ENCODE measurements around the gene POLN. TPM values are rescaled to one million over a fixed set of nuclear protein-coding genes. Genes with fewer than 3 reads are reported as not detected.
"Not testable (repeated sequence)": the region's sequence is repeated elsewhere in the genome, so short reads cannot be mapped to it uniquely, and the experiment has no call there.

The POLN gene
- total RNA-seq, 1 experiment from 2014 or later, result 0.50 TPM

DNA sequence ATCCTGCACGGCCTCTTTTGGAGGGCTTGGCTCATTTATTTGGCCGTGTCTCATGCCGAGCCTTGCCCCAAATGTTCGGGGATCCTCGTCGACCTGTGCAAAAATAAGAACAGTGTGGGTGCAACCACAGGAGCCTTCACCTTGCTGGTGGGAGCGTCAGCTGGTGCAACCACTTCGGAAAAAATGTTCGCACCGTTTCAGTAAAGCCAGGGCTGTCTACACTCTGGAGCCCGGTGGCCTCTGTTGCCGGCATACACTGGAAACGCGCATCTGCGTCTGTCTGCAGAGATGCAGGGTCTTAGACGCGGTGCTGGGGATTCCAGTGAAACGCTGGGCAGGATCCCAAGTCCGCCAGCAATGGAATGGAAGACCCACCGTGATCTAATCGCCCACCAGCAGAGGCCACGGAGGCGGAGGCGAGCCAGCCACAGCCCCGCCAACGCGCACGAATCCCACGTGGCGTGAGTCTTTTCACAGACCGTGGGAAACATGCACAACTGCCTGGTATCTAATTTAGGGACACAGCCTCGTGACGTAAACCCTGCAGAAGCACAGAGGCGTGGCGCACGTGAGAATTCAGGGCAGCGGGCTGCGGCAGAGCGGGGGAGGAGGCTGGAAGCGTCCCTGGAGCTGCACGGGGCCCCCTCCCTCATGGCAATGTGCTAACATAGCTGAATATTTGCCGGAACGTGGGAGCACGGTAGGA, 33.8 kb upstream of the POLN start:
- no peak for DNase-seq (ENCODE audit: extremely low read depth, low read depth)

DNA sequence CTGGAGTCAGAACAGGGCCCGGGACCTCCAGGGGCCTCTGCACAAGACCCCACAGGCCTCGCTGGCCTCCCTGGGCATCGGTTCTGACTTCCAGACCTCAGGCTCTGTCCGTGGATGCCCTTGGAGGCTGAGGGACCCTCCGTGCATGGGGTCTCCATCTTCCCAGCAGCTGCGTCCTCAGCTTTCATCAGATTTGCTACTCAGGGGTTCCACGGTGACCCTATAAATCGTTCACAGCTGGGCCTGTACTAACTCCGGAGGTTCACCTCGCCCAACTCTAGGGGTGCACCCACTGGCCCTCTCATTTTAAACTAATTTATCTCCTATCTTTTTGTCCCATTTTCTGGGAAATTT, 33.1 kb upstream of the POLN start:
- DNase-seq (ENCODE audit: extremely low read depth, low read depth), result not testable (repeated sequence)

DNA sequence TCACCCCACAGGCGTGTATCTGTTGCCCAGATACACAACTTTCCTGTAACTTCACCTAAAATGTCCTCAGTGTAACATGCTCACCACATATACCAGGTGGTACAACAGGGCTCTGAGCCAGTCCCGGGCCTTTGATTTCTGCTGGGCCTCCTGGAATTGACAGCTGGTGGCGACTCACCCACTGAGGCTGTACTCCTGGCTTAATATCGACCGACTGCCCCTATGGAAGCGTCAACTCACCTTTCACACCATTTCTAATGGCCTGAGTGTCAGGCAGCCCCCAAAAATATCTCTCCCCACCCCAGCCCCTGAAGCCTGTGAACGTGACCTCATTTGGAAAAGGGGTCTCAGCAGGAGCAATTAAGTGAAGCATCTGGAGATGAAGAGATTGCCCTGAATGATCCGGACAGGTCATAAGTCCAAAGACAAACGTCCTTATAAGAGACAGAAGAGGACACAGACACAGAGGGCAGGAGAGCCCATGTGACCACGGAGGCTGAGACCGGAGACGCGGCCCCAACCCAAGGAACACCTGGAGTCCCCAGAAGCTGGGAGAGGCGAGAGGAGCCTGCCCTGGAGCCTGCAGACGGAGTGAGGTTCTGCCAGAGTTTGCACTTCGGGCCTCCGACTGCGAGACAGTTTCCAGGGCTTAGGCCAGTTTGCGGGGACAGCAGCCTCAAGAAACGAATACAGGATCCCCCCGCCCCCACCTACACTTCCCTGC, 32.6 kb upstream of the POLN start:
- no peak for DNase-seq (ENCODE audit: extremely low read depth, low read depth)

DNA sequence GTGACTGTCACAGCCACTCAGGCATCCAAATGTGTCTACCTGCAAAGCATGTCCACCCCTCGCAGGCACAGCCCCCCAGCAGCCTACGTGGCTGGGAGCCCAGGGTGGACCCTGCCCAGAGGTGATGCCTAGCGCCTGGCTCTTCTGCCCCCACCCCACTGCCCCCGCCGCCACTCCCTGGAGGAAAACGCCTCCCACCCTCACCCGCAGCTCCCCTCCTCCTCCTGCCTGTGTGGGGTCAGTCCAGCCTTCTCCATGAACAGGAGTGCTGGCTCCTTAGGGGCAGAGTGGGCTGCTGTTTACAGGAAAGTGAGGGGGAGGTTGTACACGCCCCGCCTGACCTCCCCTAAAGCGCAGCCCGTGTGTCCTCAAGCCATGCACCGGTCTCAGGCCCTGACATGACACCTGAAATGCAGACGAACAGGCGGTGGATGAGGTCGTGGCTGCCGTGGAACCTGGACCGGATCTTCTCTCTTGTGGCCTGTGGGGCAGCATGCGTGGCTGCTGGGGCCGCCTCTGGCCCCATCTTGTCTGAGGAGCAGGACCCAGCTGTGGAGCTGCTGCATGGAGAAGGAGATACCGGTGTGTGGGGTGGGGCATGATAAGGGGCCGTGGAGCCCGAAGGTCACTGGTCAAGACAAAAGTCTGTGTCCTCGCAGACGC, 31.9 kb upstream of the POLN start:
- DNase-seq (ENCODE audit: extremely low read depth, low read depth), result no peak

DNA sequence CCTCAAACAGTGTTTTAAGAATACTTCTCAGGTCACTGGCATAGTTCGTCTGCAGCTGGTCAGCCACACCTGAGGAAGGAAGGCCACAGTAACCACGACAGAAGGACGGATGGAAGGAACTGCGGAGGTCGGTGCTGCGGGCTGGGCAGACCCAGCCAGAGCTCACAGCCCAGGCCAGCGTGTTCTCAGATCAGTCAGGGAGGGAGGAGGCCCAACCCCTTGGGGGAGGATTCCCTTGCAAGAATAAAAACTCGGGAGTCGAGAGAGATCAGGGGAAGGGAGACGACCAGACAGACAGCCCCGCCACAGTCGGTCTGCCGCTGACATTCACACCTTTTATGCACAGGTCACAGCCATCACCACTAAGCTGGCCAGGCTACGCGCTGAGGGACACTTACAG, 31.3 kb upstream of the POLN start:
- DNase-seq (ENCODE audit: extremely low read depth, low read depth), result no peak

DNA sequence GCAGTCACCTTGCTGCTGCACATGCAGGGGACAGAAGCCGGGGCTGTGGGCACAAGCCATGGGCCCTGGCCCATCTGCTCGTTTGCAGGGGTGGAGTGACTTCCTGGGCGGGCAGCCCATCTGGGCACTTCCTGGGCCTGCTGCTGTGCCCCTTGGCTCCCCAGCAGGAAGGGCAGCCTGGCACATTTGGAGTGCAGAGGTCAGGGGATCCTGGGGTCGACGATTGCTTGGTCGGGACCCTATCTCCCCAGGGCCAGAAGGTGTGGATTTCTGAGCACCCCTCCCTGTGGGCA, 30.9 kb upstream of the POLN start:
- DNase-seq (ENCODE audit: extremely low read depth, low read depth), result no peak

- DNase-seq (ENCODE audit: extremely low read depth, low read depth), result no peak
Observed at GRCh38 chr4:2272026-2272827, 30.3 kb upstream of the POLN start.

DNA sequence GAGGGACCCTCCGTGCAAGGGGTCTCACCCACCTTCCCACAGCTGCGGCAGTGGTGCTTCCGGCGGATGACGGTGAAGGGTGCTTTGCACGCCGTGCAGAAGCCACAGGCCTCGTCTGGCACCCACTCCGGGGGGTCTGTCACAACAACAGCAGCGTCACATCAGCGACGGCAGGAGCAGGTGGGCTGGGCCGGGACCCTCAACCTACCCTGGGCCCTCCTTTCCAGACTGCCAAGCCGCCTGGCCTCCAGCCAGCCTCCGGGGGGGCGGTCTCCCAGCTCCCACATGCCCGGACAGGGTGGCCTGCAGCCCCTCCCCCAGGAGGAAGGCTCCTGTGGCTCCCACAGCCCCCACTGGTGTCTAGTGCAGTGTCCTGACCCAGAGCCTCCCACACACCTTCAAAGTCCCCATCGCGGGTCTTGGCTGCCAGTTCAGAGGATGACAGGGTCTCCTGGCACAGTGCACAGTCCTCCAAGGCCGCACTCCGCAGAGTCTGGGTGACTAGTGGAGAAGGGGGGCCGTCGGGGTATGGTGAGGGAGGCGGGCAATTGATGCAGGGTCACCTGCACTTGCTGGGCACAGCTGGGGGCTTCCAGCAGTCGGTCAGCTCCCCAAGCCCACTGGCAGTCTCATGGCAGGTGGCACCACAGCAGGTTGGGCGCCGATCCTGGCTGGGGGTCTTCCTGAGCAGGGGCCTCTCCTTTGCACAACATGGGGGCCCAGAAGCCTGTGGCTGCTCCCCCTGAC, 29.5 kb upstream of the POLN start:
- DNase-seq (ENCODE audit: extremely low read depth, low read depth), result no peak

GRCh38 chr4:2270341-2271165, 28.6 kb upstream of the POLN start:
- no peak for DNase-seq (ENCODE audit: extremely low read depth, low read depth)

- no peak for DNase-seq (ENCODE audit: extremely low read depth, low read depth)
Observed at GRCh38 chr4:2269618-2270163, 27.8 kb upstream of the POLN start.

- DNase-seq (ENCODE audit: extremely low read depth, low read depth), result no peak
Observed at GRCh38 chr4:2269206-2269531, 27.2 kb upstream of the POLN start.

DNA sequence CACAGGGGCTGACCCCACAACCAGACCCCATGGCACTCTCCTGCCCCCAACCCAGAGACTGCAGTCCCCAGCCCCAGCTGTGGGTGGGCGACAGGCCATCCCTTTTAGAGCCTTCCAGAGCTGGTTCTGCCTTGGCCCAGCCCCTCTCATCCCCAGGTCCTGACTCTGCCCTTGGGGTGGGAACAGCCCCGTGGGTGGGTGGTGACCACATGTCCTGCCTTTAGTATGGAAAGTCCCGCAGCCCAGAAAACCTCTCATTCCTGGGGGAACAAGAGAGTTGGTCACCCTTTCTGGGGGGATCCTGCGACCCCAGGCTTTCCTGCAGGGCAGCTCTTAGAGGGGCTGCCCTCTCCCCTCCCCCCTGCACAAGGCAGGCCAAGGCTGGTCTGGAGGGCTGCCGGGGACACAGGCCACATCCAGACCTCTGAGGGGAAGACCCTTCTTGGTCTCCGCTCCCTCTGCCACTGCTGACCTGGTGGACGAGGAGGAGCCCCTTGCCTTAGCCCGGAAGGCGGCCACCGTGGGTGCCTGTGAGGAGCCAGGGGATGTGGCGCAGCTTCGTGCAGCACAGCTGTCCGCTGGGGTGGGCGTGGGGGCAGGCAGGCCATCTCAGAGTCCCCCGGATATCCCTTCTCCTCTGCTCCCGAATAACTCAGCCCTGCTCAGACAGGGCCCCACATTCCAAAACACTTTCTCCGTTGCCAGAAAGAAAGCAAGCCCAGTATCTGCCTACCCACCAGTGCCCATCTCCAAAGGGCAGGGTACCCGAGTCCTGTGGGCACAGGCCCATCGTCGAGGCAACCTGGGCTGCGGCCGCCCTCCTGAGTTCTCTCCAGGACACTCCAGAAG, 26.7 kb upstream of the POLN start:
- DNase-seq (ENCODE audit: extremely low read depth, low read depth), result no peak

- DNase-seq (ENCODE audit: extremely low read depth, low read depth), result no peak
Observed at GRCh38 chr4:2267841-2268240, 25.9 kb upstream of the POLN start.

GRCh38 chr4:2267320-2267811, 25.4 kb upstream of the POLN start:
- no peak for DNase-seq (ENCODE audit: extremely low read depth, low read depth)

DNA sequence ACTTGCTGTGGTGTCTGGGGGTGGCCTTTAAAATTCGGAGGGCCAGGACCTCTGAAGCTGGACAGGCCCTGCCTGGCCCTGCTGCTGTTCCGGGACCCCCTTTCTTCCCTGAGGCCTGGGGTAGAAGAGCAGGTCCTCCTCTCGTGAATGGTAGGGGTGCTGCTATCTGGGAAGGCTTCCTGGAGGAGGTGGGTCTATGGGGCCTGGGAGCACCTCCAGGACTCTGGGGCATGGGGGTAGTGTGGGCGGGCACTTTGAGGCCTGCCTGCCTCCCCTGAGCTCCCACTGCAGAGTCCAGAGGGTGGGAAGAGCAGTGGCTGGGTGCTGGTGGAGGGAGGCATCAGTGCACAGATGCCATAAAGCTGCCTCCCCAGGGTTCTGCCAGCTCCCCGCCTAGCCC, 24.9 kb upstream of the POLN start:
- no peak for DNase-seq (ENCODE audit: extremely low read depth, low read depth)

- no peak for DNase-seq (ENCODE audit: extremely low read depth, low read depth)
Observed at GRCh38 chr4:2266181-2266580, 24.3 kb upstream of the POLN start.

DNA sequence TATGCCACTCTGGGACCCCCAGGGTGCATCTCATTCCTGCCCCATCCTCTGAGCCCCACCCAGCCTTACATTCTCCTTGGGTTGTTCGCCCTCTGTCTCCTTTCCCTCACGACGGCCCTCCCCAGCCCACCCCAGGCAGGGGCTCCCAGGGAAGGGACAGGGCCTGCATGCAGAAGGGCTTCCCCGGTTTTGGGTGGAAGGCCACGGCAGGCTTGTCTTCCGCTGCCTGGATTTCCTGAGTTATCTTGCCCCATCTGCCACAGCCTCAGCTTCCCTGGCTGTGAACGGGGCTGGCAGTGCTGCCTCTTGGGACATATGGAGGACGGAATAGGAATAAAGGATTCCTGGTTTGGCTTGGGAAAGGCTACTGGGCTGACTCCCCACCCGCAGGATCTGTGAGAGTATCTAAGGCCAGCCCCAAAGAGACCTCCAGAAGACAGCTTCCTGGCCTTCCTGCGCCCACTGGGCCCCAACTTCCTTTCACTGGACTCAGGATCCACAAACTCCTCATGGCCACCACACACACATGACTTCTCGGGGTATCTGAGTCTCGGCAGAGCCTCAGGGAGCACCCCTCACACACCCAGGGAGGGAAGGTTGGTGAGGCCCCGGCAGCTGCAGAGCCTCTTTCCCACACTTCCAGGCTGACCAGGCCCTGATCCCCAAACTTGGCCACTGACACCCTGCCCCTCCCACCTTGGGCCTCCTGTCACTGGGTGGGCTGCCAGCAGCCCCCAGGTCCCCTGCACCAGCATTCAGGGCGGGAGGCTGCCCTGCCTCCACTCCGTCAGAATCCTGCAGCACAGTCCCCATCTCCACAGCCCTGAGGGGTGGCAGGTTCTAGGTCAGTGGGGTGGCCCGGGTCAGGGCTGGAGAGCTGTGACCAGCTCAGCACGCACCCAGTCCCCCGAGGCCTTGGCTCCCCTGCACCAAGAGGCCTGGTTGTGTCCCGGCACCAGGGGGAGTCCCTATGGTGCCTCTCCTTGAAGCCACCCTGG, 23.5 kb upstream of the POLN start:
- no peak for DNase-seq (ENCODE audit: extremely low read depth, low read depth)
